ENCODE measurements around the gene RARS1. TPM values are rescaled to one million over a fixed set of nuclear protein-coding genes. Genes with fewer than 3 reads are reported as not detected.

Gene RARS1
- total and polyA plus RNA-seq, 4 donors: 42.6 to 66.2 (median 54.0) TPM

DNA sequence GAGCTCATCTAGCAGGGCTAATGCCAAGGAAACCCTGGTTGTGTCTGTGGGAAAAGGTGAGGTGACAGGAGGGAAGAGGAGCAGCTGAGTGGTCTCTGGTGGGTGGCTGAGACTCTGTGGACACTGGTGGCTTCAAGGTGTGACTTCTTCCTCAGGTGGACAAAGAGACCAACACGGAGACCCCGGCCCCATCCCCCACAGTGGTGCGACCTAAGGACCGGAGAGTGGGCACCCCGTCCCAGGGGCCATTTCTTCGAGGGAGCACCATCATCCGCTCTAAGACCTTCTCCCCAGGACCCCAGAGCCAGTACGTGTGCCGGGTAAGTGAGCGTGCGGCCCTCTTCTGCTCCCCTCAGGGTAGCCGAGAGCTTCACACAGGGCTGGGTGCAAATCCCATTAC, 31.1 kb upstream of the RARS1 start:
- no peaks in the 10 kb centered on the region for H3K4me1 ChIP-seq (ENCODE audit: control insufficient read depth in 1 of 2, insufficient read depth in 2 of 2, low read length in 2 of 2)
- ATAC-seq (ENCODE audit: low FRiP score) (no peak), DNase-seq (no peak)
- 87 to 89% methylated on average over 12 of the region's 12 CpGs for WGBS, 2 donors
- H3K4me3 ChIP-seq (ENCODE audit: low read length in 2 of 2): no peak overlapping the region
- no peaks in the 10 kb centered on the region for H3K27me3 ChIP-seq (ENCODE audit: control insufficient read depth in 1 of 2, insufficient read depth in 2 of 2, low read length in 1 of 2)
- intact Hi-C loops (cut with DNase I): no loop called here
- no peaks in the 10 kb centered on the region for H3K36me3 ChIP-seq (ENCODE audit: control insufficient read depth in 1 of 2, insufficient read depth in 2 of 2, low read length in 1 of 2)
- no peaks in the 10 kb centered on the region for H3K9me3 ChIP-seq (ENCODE audit: control insufficient read depth, low read length)
- H3K27ac ChIP-seq (ENCODE audit: low read depth in 1 of 2, low read length in 2 of 2): no peak overlapping the region

DNA sequence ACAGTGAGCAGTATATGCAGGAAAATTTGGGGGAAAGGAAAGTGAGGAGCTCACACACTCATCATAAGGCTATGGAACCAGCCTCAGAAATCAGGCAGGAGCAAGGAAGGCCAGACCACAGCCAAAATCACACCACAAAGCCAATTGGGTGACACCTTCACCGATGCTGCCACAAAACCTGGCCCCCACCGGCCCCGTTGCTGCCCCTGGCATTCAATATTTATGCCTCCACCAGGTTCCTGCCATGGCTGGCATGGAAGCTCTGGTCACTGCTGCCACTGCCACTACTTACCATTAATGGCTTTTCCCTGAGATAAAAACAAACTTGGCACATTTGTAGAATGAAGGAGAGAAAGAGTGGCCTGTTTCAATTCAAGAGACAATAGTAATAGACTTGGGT, 28.7 kb upstream of the RARS1 start:
- intact Hi-C loops (cut with DNase I): no loop called here
- no peak for DNase-seq
- Histone ChIP-seq H3K27me3 (ENCODE audit: control insufficient read depth in 1 of 2, insufficient read depth in 2 of 2, low read length in 1 of 2) (no peaks in the 10 kb centered on the region), H3K36me3 (ENCODE audit: control insufficient read depth in 1 of 2, insufficient read depth in 2 of 2, low read length in 1 of 2) (no peaks in the 10 kb centered on the region), H3K4me3 (ENCODE audit: low read length in 2 of 2) (no peak overlapping the region), H3K27ac (ENCODE audit: low read depth in 1 of 2, low read length in 2 of 2) (no peak overlapping the region), H3K9me3 (ENCODE audit: control insufficient read depth, low read length) (no peaks in the 10 kb centered on the region), H3K4me1 (ENCODE audit: control insufficient read depth in 1 of 2, insufficient read depth in 2 of 2, low read length in 2 of 2) (no peaks in the 10 kb centered on the region)
- ATAC-seq (ENCODE audit: low FRiP score): no peak
- 84 to 95% methylated on average over 3 of the region's 3 CpGs for WGBS, 2 donors

- no peak for ATAC-seq (ENCODE audit: low FRiP score)
- intact Hi-C loops (cut with DNase I): no loop called here
- no peak overlapping the region for H3K4me3 ChIP-seq (ENCODE audit: low read length in 2 of 2)
- H3K36me3 ChIP-seq (ENCODE audit: control insufficient read depth in 1 of 2, insufficient read depth in 2 of 2, low read length in 1 of 2): no peaks in the 10 kb centered on the region
- no peak for DNase-seq
- H3K27ac ChIP-seq (ENCODE audit: low read depth in 1 of 2, low read length in 2 of 2): no peak overlapping the region
- no peaks in the 10 kb centered on the region for H3K27me3 ChIP-seq (ENCODE audit: control insufficient read depth in 1 of 2, insufficient read depth in 2 of 2, low read length in 1 of 2)
- H3K9me3 ChIP-seq (ENCODE audit: control insufficient read depth, low read length): no peaks in the 10 kb centered on the region
- no peaks in the 10 kb centered on the region for H3K4me1 ChIP-seq (ENCODE audit: control insufficient read depth in 1 of 2, insufficient read depth in 2 of 2, low read length in 2 of 2)
- 86 to 88% methylated on average over 9 of the region's 9 CpGs for WGBS, 2 donors
Measured at GRCh38 chr5:168460606-168461005, 25.7 kb upstream of the RARS1 start.

- no peaks in the 10 kb centered on the region for H3K9me3 ChIP-seq (ENCODE audit: control insufficient read depth, low read length)
- DNase-seq: no peak
- no peaks in the 10 kb centered on the region for H3K36me3 ChIP-seq (ENCODE audit: control insufficient read depth in 1 of 2, insufficient read depth in 2 of 2, low read length in 1 of 2)
- H3K27ac ChIP-seq (ENCODE audit: low read depth in 1 of 2, low read length in 2 of 2): no peak overlapping the region
- H3K4me1 ChIP-seq (ENCODE audit: control insufficient read depth in 1 of 2, insufficient read depth in 2 of 2, low read length in 2 of 2): no peaks in the 10 kb centered on the region
- no peak overlapping the region for H3K4me3 ChIP-seq (ENCODE audit: low read length in 2 of 2)
- no peak for ATAC-seq (ENCODE audit: low FRiP score)
- WGBS, 2 donors: 85 to 94% methylated on average over 2 of the region's 2 CpGs
- H3K27me3 ChIP-seq (ENCODE audit: control insufficient read depth in 1 of 2, insufficient read depth in 2 of 2, low read length in 1 of 2): no peaks in the 10 kb centered on the region
- intact Hi-C loops (cut with DNase I): no loop called here
Measured at GRCh38 chr5:168463081-168463480, 23.2 kb upstream of the RARS1 start.

GRCh38 chr5:168464214-168464613, 22.1 kb upstream of the RARS1 start:
- WGBS, 2 donors: 59 to 60% methylated on average over 5 of the region's 5 CpGs
- H3K27ac ChIP-seq (ENCODE audit: low read depth in 1 of 2, low read length in 2 of 2): no peak overlapping the region
- no peaks in the 10 kb centered on the region for H3K9me3 ChIP-seq (ENCODE audit: control insufficient read depth, low read length)
- intact Hi-C loops (cut with DNase I): no loop called here
- H3K27me3 ChIP-seq (ENCODE audit: control insufficient read depth in 1 of 2, insufficient read depth in 2 of 2, low read length in 1 of 2): no peaks in the 10 kb centered on the region
- H3K4me3 ChIP-seq (ENCODE audit: low read length in 2 of 2): no peak overlapping the region
- DNase-seq: no peak
- ATAC-seq (ENCODE audit: low FRiP score): no peak
- no peaks in the 10 kb centered on the region for H3K4me1 ChIP-seq (ENCODE audit: control insufficient read depth in 1 of 2, insufficient read depth in 2 of 2, low read length in 2 of 2)
- H3K36me3 ChIP-seq (ENCODE audit: control insufficient read depth in 1 of 2, insufficient read depth in 2 of 2, low read length in 1 of 2): no peaks in the 10 kb centered on the region

DNA sequence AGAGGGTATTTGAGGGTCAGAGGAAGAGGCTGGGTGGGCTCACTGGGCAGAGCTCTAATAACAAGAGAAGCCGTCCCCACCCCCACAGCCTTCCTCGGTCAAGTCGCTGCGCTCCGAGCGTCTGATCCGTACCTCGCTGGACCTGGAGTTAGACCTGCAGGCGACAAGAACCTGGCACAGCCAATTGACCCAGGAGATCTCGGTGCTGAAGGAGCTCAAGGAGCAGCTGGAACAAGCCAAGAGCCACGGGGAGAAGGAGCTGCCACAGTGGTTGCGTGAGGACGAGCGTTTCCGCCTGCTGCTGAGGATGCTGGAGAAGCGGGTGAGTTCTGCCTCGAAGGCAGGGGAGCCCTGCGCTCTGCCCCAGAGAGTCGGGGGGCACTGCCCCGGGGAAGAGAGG, 21.6 kb upstream of the RARS1 start:
- Histone ChIP-seq H3K4me3 (ENCODE audit: low read length in 2 of 2) (no peak overlapping the region), H3K9me3 (ENCODE audit: control insufficient read depth, low read length) (no peaks in the 10 kb centered on the region), H3K27me3 (ENCODE audit: control insufficient read depth in 1 of 2, insufficient read depth in 2 of 2, low read length in 1 of 2) (no peaks in the 10 kb centered on the region), H3K36me3 (ENCODE audit: control insufficient read depth in 1 of 2, insufficient read depth in 2 of 2, low read length in 1 of 2) (no peaks in the 10 kb centered on the region), H3K4me1 (ENCODE audit: control insufficient read depth in 1 of 2, insufficient read depth in 2 of 2, low read length in 2 of 2) (no peaks in the 10 kb centered on the region), H3K27ac (ENCODE audit: low read depth in 1 of 2, low read length in 2 of 2) (no peak overlapping the region)
- 92% methylated on average over 20 of the region's 20 CpGs for WGBS, 2 donors
- intact Hi-C loops (cut with DNase I): no loop called here
- DNase-seq (no peak), ATAC-seq (ENCODE audit: low FRiP score) (peak; percentile 8)

- WGBS, 2 donors: 61 to 71% methylated on average over 12 of the region's 12 CpGs
Measured at GRCh38 chr5:168467755-168468330, 18.4 kb upstream of the RARS1 start.

GRCh38 chr5:168468836-168469235, 17.4 kb upstream of the RARS1 start:
- 53 to 61% methylated on average over 8 of the region's 8 CpGs for WGBS, 2 donors
- DNase-seq (no peak), ATAC-seq (ENCODE audit: low FRiP score) (no peak)
- peaks cover 2% of the 10 kb centered on the region for H3K9me3 ChIP-seq (ENCODE audit: control insufficient read depth, low read length)
- no peaks in the 10 kb centered on the region for H3K27me3 ChIP-seq (ENCODE audit: control insufficient read depth in 1 of 2, insufficient read depth in 2 of 2, low read length in 1 of 2)
- H3K4me3 ChIP-seq (ENCODE audit: low read length in 2 of 2): no peak overlapping the region
- H3K36me3 ChIP-seq (ENCODE audit: control insufficient read depth in 1 of 2, insufficient read depth in 2 of 2, low read length in 1 of 2): no peaks in the 10 kb centered on the region
- no peak overlapping the region for H3K27ac ChIP-seq (ENCODE audit: low read depth in 1 of 2, low read length in 2 of 2)
- no peaks in the 10 kb centered on the region for H3K4me1 ChIP-seq (ENCODE audit: control insufficient read depth in 1 of 2, insufficient read depth in 2 of 2, low read length in 2 of 2)
- intact Hi-C loops (cut with DNase I): no loop called here

More at GRCh38 chr5:168467755-168468330, 18.4 kb upstream of the RARS1 start:
- Histone ChIP-seq H3K4me3 (ENCODE audit: low read length in 2 of 2) (no peak overlapping the region), H3K4me1 (ENCODE audit: control insufficient read depth in 1 of 2, insufficient read depth in 2 of 2, low read length in 2 of 2) (no peaks in the 10 kb centered on the region), H3K27me3 (ENCODE audit: control insufficient read depth in 1 of 2, insufficient read depth in 2 of 2, low read length in 1 of 2) (no peaks in the 10 kb centered on the region), H3K27ac (ENCODE audit: low read depth in 1 of 2, low read length in 2 of 2) (no peak overlapping the region), H3K36me3 (ENCODE audit: control insufficient read depth in 1 of 2, insufficient read depth in 2 of 2, low read length in 1 of 2) (no peaks in the 10 kb centered on the region), H3K9me3 (ENCODE audit: control insufficient read depth, low read length) (peaks cover 2% of the 10 kb centered on the region)
- DNase-seq (no peak), ATAC-seq (ENCODE audit: low FRiP score) (no peak)
- intact Hi-C loops (cut with DNase I): no loop called here

DNA sequence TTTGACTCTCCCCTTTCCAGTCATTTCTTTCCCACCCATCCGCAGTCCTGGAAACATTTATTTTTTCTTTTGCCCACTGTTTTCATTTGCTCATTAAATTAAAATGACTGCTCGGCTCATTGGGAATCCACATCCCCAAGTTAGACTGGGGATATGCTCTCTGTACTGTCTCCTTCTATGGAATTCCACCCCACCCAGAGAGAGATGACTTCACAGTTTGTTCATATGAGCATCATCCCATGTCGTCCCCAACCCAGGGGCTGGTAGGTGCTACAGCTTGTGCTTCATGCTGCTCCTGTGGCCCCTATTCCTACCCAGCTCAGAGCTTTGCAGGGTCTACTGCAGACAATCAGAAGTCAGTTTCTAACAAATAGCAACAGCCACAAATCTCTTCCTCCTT, 16.5 kb upstream of the RARS1 start:
- intact Hi-C loops (cut with DNase I): no loop called here
- ATAC-seq (ENCODE audit: low FRiP score): no peak
- no peaks in the 10 kb centered on the region for H3K36me3 ChIP-seq (ENCODE audit: control insufficient read depth in 1 of 2, insufficient read depth in 2 of 2, low read length in 1 of 2)
- 71 to 78% methylated on average over 3 of the region's 3 CpGs for WGBS, 2 donors
- no peaks in the 10 kb centered on the region for H3K27me3 ChIP-seq (ENCODE audit: control insufficient read depth in 1 of 2, insufficient read depth in 2 of 2, low read length in 1 of 2)
- H3K9me3 ChIP-seq (ENCODE audit: control insufficient read depth, low read length): peaks cover 2% of the 10 kb centered on the region
- no peak overlapping the region for H3K27ac ChIP-seq (ENCODE audit: low read depth in 1 of 2, low read length in 2 of 2)
- no peaks in the 10 kb centered on the region for H3K4me1 ChIP-seq (ENCODE audit: control insufficient read depth in 1 of 2, insufficient read depth in 2 of 2, low read length in 2 of 2)
- DNase-seq: no peak
- no peak overlapping the region for H3K4me3 ChIP-seq (ENCODE audit: low read length in 2 of 2)

Measured in aorta (tissue), 5 donors.